ENCODE data around the gene SLC27A5.

DNA sequence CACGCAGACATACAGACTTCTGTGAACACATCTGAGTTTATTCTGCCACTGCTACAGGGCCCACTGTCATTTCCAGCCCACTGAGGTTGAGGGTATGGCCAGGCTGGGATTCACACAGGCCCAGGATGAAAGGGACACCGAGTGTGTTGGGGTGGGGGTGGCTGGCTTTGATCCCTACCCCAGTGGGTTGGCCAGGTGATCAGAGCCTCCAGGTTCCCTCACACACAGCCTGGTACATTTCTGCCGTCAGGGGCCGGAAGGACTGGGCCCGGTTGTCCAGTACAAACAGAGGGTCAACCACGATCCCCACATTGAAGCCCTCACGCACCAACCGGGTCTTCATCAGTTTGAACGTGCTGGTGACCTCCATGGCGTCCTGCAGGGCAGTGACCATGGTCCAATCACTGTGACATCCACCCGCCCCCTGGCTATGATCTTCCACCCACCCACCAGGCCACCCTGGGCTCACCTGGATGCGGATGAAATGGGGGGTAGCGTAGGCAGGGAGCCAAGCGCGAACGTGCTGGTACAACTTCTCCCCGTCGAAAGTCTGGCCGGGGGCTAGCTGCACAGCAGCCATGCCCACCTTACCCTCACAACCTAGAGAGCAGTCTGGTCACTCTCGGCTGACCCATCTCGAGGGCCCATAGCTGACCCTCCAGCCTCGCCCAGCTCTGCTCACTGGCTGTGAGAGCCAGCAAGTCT lies 13.3 kb downstream of the SLC27A5 start:
- TF ChIP-seq POLR2AphosphoS5 (IDR thresholded peaks at IDR 0.05; ENCODE audit: borderline replicate concordance, low read depth, low read length) (no peak), EZH2 (IDR thresholded peaks at IDR 0.05) (no peak), FOXP2 (optimal IDR thresholded peaks at IDR 0.05; ENCODE audit: control extremely low read depth, extremely low read length, insufficient read depth) (no peak)
